Amygdala (tissue), 56 donors: ENCODE measurements around the gene MBD6.
"Not testable (repeated sequence)": the region's sequence is repeated elsewhere in the genome, so short reads cannot be mapped to it uniquely, and the experiment has no call there.

ENCODE experiments used
- DNase-seq, 56 donors: peaks; one replicate each; lab custom pipeline; 2025; lab: John Stamatoyannopoulos, UW

Gene MBD6

DNA sequence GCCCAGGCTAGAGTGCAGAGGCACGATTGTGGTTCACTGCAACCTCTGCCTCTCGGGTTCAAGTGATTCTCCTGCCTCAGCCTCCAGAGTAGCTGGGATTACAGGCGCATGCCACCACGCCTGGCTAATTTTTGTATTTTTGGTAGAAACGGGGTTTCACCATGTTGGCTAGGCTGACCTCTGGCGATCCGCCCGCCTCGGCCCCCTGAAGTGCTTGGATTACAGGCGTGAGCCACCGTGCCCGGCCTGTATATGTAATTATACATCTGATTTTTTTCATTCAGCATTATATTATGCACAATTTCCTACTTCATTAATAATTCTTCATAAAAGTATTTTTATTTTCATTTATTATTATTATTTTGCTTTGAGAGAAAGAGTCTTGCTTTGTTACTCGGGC is 47.8 kb downstream of the MBD6 start:
- DNase-seq: not testable (repeated sequence)

DNA sequence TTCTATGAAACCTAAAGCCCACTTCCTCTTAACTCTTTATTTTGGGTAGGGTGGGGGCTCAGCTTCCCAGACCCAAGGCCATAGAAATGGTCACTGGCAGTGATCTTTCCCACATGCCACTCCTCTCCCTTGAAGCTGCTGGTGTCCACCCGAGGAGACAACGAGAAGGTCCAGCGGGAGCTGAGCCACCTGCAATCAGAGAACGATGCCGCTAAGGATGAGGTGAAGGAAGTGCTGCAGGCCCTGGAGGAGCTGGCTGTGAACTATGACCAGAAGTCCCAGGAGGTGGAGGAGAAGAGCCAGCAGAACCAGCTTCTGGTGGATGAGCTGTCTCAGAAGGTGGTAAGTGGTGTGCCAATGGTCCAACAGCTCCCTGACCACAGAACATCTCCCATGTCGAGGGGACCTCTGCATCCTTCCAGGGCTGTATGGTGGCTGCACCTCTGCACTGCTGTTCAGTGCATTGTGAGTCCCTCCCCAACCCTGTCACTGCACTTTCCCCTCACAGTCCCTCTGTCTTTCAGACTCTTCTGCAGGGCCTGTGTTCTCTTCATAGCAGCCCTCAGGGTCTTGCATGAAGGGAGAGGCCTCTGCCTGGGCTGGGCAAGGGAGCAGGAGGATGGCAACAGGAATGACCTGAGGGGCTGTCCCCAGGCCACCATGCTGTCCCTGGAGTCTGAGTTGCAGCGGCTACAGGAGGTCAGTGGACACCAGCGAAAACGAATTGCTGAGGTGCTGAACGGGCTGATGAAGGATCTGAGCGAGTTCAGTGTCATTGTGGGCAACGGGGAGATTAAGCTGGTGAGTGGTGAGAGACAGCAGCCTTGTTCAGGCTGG is 49.5 kb downstream of the MBD6 start:
- DNase-seq: no peak

DNA sequence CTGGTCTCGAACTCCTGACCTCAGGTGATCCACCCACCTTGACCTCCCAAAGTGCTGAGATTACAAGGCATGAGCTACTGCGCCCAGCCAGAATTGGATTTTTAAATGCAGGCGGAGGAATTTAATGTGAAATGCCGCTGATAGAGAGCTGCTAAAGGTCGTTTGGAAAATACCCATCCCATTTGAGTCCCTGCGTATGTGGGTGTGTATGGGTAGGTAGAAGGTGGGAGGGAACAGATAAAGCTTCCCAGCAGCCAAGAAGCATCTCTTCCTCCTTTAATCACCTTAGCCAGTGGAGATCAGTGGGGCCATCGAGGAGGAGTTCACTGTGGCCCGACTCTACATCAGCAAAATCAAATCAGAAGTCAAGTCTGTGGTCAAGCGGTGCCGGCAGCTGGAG is 52.2 kb downstream of the MBD6 start:
- no peak for DNase-seq

DNA sequence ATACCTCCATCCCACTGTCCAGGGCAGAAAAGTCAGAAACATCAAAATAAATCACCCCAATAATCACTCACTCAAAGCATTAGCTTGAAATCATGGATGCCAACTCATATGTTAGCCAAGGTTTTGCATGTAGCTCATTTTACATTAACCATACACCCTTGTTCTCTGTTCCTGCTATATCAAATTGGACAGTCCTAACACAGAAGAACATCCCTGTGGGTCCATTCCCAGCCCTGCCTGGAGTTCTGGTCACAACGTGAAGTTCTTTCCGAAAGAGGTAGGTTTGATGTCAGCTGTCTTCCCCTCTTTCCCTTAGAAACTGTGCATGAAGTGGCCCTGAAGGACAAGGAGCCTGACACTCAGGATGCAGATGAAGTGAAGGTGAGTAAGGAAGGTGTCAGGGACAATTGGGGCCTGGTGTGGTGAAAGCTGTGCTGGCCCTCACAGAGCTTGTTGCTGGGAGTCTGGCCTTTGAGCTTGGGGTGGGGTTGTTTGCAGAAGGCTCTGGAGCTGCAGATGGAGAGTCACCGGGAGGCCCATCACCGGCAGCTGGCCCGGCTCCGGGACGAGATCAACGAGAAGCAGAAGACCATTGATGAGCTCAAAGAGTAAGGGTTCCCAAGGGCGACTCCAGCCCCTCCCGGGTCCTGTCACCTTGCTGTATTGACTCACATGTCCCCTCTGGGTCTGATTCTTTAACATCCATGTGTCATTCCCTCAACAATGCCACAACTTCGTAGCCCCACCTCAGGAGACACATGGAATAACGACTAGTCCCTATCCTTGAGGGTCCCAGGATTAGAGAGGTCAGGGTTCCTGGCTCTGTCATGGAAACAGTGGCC is 53.4 kb downstream of the MBD6 start:
- DNase-seq: no peak

DNA sequence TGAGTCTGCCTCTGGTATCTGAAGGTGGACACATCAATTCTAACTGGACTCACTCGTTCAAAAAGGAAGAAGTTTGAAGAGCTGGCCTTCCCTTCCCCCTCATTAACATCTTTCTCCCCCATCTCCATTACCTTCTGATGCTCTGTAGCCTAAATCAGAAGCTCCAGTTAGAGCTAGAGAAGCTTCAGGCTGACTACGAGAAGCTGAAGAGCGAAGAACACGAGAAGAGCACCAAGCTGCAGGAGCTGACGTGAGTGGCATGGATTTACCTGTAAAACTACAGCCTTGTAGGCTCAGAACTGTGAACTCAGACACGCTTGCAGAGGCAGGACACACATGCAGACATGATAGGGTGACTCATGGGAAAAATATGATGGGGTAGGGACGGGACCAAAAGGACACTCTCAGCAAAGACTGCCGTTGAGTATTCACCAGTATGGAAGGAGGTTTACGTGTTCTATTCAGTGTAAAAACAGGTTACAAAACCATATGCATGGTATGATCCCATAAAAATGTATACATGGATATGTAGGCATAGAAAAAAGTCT is 54.1 kb downstream of the MBD6 start:
- no peak for DNase-seq

DNA sequence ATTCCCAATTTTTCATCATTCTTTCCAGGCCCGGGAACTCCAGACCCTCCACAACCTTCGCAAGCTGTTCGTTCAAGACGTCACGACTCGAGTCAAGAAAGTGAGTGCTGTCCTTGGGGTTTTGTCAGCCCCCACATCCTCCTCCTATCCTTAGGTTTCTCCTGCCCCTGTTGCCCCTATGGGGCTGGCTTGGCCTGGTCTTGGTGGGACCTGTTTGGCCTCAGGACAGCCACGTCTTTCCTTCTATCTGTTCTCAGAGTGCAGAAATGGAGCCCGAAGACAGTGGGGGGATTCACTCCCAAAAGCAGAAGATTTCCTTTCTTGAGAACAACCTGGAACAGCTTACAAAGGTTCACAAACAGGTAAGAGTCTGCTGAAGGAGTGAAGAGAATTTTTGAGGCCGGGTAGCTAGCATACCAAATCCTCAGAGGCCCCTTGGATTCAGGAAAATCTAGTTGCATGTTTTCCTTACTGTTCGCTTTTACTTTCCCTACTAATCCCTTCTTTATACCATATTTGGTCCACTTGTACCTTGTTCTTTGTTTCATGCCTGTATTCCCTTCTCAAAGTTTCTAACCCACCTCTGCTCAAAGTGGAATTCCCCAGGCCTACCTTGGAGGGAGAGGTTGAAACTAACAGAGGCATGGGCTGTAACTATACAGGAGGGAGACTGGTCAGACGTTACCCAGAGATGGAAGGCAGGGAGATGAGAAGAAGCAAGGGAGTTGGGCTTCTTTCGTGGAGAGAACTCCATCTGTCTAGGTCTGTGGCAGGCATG is 55.5 kb downstream of the MBD6 start:
- no peak for DNase-seq

DNA sequence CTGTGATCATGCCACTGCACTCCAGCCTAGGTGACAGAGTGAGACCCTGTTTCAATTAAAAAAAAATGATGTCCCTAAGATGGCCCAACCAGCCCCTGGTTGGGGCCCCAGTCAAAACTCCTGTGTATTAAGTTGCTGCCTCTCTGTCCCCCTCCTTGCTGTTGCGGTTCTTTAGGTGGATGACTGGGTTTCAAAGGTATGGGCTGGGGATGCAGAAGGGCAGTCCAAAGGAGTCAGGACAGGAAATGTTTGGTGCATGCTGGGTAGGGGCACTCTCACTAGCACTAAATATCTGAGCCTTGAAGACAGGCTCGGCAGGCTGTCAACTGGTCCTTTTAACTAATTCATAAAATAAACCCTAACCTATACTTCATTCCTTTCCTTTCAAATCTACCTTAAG is 56.4 kb downstream of the MBD6 start:
- no peak for DNase-seq
